ENCODE results near the gene DNAI2.

The DNAI2 gene

GRCh38 chr17:74297941-74298340 lies 23.9 kb downstream of the DNAI2 start:
- DNase-seq (ENCODE audit: low spot score): no peak
- in situ Hi-C loops (cut with MboI; ENCODE audit: low pct_unique_long_range_greater_than_20kb, low sequenced_read_pairs, unreplicated experiment): no loop called here
- no peak for TF ChIP-seq CTCF (IDR thresholded peaks at IDR 0.05; ENCODE audit: extremely low read depth, insufficient read depth, missing control alignments)

- no peak for DNase-seq (ENCODE audit: low spot score)
- no peak for TF ChIP-seq CTCF (IDR thresholded peaks at IDR 0.05; ENCODE audit: extremely low read depth, insufficient read depth, missing control alignments)
- in situ Hi-C loops (cut with MboI; ENCODE audit: low pct_unique_long_range_greater_than_20kb, low sequenced_read_pairs, unreplicated experiment): no loop called here
Measured at GRCh38 chr17:74298778-74299177, 24.7 kb downstream of the DNAI2 start.

GRCh38 chr17:74299226-74300009 lies 25.4 kb downstream of the DNAI2 start:
- in situ Hi-C loops (cut with MboI; ENCODE audit: low pct_unique_long_range_greater_than_20kb, low sequenced_read_pairs, unreplicated experiment): loop anchor here (10.0 kb wide), 1 partner anchor 55 kb away; no protein-coding TSS in a partner anchor
- no peak for TF ChIP-seq CTCF (IDR thresholded peaks at IDR 0.05; ENCODE audit: extremely low read depth, insufficient read depth, missing control alignments)
- no peak for DNase-seq (ENCODE audit: low spot score)

- in situ Hi-C loops (cut with MboI; ENCODE audit: low pct_unique_long_range_greater_than_20kb, low sequenced_read_pairs, unreplicated experiment): loop anchor here (10.0 kb wide), 1 partner anchor 51 kb away; no protein-coding TSS in a partner anchor
- DNase-seq (ENCODE audit: low spot score): no peak
Measured at GRCh38 chr17:74303305-74303704, 29.3 kb downstream of the DNAI2 start.

GRCh38 chr17:74304184-74304583 lies 30.1 kb downstream of the DNAI2 start:
- in situ Hi-C loops (cut with MboI; ENCODE audit: low pct_unique_long_range_greater_than_20kb, low sequenced_read_pairs, unreplicated experiment): loop anchor here (10.0 kb wide), 1 partner anchor 51 kb away; no protein-coding TSS in a partner anchor
- no peak for TF ChIP-seq CTCF (IDR thresholded peaks at IDR 0.05; ENCODE audit: extremely low read depth, insufficient read depth, missing control alignments)
- DNase-seq (ENCODE audit: low spot score): no peak

More at GRCh38 chr17:74303305-74303704, 29.3 kb downstream of the DNAI2 start:
- TF ChIP-seq CTCF (IDR thresholded peaks at IDR 0.05; ENCODE audit: extremely low read depth, insufficient read depth, missing control alignments): no peak

- no peak for TF ChIP-seq CTCF (IDR thresholded peaks at IDR 0.05; ENCODE audit: extremely low read depth, insufficient read depth, missing control alignments)
- DNase-seq (ENCODE audit: low spot score): no peak
- in situ Hi-C loops (cut with MboI; ENCODE audit: low pct_unique_long_range_greater_than_20kb, low sequenced_read_pairs, unreplicated experiment): loop anchor here (10.0 kb wide), 1 partner anchor 49 kb away; no protein-coding TSS in a partner anchor
Measured at GRCh38 chr17:74305865-74306654, 32.0 kb downstream of the DNAI2 start.

All from GM13977 (cell line).